Forelimb muscle (tissue), 1 donor: Measurements from ENCODE around the gene CTDSPL. TPM values are rescaled to one million over a fixed set of nuclear protein-coding genes. Genes with fewer than 3 reads are reported as not detected.
"Not testable (repeated sequence)": the region's sequence is repeated elsewhere in the genome, so short reads cannot be mapped to it uniquely, and the experiment has no call there.

Source experiments
- DNase-seq: peaks from one replicate; pipeline ENCODE4 v3.0.0-alpha.2; 2013; ENCODE audit warnings: low read depth
- polyA plus RNA-seq: library from polyadenylated mRNA; unstranded; fragments of 120-200 nt; gene quantifications from one replicate; pipeline ENCODE4 v1.2.1, GENCODE V29; 2013; ENCODE audit not compliant: insufficient read length

The CTDSPL gene
- polyA plus RNA-seq, 1 donor = 36.3 TPM

DNA sequence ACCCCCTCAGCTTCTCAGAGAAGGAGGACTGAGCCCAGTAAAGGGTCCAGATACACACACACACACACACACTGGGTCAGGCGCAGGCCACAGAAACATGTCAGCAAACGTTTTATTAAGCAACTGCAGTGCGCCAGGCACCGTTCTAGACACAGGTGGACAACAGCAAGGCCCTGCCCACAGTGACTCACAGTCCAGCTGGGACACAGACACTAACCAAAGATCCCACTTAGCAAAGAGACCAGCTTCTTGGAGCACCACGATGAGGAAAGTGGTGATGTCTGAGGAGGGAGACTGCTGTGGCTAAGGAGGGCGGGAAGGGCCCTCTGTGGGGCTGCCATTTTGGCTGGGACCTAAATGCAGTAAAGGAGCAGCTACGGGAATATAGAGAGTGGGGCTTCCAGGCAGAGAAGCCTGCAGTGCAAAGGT is 126.1 kb downstream of the CTDSPL start:
- DNase-seq = no peak

DNA sequence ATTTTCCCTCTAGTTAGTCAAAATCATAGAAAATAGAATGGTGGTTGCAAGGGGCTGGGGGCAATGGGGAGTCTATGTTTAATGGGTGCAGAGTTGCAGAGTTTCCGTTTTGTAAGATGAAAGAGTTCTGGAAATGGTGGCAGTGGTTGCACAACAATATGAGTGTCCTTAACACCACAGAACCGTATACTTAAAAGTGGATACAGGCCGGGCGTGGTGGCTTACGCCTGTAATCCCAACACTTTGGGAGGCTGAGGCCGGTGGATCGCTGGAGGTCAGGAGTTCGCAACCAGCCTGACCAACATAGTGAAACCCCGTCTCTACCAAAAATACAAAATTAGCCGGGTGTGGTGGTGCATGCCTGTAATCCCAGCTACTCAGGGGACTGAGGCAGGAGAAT is 126.7 kb downstream of the CTDSPL start:
- not testable (repeated sequence) for DNase-seq

DNA sequence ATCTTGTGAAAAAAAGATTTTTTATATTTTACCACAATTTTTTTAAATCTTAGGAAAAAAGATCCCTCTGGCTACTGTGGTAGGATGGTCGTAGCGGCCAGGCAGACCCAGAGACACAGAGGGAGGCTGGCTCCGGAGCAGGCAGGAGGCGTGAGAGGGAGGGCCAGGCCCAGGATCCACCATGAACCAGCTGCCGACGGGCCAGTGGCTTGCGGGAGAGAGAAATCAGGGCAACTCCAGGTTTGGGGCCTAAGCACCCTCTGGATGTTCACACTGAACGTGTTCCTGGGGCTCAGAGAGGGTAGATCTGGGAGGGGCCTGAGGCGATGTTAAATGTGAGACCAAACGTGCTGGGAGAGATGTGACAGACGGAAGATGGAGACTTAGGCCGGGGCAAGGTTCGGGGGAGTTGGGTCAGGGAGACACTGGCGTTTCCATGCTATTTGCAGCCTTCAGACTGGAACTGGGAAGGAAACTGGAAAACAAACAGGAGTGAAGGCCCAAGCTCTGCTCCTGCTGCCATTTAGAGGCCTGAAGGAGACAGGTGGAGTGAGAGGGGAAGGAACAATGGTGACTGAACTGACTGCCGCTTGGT is 127.3 kb downstream of the CTDSPL start:
- DNase-seq = no peak

DNA sequence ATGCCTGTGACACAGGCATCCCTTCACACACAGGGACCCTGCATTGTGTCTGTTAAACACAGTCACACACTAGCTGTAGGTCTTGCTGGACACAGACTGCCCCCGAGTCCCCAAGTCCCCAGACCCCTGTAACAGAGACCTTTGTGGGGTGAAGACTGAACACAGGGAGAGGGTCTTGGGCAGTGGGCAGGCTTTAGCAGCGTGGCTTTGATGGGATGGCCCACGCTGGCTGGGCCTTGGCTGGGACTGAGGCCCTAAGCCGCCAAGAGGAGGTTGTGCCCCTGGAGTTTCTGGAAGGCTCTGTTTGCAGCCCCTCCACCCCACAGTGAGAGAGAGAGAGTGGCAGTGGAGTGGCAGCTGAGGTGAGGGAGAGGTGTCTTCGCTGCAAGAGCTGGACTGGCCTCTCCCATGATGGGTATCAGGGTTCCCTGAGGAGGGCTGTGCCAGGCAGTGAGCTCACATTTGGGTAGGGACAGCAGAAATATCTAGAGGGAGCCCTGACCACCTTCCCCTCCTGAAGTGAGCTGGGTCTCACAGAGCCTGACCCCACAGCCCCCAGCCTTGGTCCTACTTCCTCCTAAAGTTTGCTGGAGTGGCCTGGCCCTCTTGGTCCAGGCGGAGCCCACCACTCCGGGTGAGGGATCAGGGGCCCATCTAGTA is 128.3 kb downstream of the CTDSPL start:
- no peak for DNase-seq

DNA sequence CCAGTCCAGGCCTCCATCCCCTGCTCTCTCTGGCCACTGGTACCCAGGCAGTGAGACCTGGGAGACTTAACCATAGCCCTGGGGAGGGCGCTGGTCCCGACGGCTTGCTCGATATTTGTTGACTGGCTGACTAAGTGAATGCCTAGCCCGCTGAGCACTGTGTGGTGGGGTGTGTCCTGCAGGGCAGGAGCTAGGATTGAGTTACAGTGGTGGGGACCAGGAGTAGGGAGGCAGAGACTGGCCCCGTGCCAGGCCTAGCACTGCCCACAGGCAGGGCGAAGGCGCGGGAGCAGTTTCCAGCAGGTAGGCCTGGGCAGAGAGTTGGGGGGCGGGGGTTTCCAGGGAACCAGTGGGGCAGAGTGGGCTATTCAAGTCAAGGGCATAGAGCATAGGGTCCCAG is 128.8 kb downstream of the CTDSPL start, which contains the start of gene VILL:
Gene VILL, plus strand, starts transcription at position 260 of the 400 bp plus-strand sequence. CDS start 2,887 bp downstream, outside the sequence.
- DNase-seq = no peak

DNA sequence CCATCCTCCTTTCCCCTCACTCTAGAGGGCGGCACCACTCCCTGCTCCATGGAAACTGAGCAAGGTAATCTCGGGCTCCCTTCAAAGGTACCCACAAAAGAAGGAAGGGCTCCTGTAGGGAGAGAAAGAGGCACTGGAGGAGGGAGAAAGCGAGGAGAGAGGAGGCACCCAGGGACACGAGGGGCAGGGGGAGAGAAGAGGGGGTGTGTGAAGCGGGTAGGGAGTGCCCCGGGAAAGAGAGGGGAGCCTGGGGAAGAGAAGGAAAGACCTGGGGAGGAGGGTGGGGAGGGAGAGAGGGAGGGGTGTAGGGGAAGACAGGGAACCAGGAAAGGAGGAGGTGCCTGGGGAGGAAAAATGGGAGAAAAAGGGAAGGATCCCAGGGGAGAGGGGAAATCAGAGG is 129.4 kb downstream of the CTDSPL start:
- DNase-seq = no peak

DNA sequence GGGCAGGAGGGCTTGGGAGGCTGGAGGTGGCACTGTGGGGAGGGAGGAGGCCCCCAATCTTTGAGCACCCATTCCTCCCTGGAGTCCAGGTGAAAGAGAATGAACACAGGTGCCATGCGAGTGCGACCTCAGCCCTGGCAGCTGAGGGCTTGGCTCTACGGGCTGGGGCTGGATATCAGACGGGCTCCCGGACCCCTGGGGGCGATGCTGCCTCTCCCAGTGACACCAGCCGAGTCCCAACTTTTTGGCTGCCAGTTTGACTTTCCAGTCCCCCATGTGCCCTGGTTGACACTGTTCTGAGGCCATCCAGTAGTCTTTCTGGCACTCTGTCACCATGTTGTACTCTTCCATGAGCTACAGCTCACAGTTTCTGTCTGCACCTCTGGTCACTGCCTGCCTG is 130.1 kb downstream of the CTDSPL start:
- DNase-seq = no peak

DNA sequence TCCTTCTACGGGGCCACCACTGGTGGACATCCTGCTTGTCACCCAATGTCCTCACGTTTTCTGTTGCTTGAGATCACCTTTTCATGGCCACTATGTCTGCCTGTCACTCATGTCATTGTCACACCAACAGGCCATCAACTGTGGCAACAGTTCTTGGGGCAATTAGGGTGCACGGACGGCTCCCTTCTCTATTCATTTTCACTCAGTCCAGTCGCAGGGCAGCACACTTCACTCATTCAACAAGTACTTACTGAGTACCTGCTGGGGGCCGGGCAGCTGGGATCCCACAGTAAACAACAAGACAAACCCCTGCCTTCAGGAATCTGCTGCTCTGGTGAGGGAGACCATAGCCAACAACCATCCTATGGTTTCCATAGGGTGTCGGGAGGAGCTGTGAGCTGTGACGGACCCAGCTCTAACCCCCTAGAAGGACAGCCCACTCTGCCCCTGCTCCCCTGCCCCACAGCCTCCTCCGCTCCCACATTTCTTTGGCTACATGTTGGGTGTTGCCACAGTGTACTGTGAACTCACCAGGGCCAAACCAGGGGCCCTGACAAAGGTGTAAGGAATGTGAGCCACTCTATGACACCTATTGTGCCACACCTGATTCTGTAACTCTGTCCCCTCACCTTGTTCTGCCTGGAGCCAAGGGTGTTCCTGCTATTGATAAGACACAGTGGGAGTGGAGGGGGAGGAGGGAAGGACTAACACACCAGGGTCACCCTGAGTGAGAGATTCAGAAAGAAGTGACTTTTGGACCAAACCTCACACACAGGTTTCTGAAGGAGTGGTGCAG is 130.8 kb downstream of the CTDSPL start:
- no peak for DNase-seq

DNA sequence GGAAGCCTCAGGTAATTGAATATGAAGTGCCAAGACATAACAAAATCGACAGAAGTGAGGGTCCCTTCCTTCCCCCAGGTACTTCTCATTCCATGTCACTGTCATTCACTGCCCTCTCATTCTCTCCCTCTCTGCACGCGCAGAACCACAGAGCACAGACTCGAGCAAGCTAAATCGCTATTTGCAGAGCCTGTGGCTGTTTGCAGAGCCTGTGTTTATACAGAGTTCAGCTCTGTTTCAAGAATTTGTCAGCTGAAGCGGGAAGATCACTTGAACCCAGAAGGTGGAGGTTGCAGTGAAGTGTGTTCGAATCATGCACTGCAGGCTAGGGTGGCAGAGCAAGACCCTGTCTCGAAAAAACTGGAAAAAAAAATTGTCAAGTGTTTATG is 131.4 kb downstream of the CTDSPL start:
- DNase-seq = no peak

DNA sequence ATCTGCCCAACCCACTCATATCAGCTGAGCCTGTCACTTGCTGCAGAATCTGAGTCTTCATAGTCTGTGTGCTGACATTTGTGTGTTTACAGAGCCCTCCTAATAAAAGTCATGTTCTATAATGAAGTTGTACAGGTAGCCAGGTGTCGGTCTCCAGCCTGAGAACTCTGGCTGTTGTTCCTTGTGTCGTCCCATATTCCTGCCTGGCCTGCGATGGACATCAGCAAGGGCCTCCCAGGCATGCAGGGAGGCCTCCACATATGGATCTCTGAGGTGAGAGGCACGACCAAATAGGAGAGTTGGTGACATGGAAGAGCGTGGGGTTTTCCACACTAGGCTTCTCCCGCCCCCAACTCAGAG is 131.8 kb downstream of the CTDSPL start:
- no peak for DNase-seq

DNA sequence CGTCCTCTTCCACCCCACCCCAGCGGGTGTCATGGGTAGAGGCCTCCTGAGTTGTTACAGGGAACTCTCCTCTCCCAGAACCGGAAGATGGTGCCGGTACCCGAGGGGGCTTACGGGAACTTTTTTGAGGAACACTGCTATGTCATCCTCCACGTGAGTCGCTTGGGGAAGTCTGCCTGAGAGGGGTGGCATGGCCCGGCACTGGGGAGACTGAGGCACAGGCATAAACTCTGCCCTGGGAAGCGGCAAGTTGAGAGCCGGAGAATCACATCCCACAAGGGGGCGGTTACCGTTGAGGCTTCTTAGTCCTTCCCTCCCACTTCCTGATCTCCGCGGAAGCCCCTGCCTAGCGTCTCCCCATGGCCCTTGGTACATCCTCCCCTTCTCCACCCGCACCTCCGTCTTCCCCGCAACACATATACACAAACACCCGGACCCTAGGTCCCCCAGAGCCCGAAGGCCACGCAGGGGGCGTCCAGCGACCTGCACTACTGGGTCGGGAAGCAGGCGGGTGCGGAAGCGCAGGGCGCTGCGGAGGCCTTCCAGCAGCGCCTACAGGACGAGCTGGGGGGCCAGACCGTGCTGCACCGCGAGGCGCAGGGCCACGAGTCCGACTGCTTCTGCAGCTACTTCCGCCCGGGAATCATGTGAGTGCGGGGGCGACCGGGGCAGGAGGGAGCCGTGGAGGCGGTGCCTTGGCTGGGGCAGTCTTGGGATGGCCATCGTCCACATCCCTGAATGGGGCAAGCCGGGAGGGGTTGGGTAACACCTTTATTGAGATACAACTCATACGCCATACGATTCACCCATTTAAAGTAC is 132.3 kb downstream of the CTDSPL start:
- DNase-seq = no peak

DNA sequence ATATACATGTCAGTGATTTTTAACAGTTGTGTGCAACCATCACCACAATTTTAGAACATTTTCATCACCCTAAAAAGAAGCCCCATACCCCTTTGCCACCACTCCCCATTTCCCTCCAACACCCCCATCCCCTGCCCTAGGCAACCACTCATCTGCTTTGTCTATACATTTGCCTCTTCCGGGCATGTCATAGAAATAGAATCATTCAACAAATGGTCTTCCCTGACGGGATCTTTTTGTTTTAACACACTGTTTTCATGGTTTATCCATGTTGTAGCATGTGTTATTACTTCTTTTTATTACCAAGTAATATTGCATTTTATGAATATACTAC is 132.9 kb downstream of the CTDSPL start:
- no peak for DNase-seq

DNA sequence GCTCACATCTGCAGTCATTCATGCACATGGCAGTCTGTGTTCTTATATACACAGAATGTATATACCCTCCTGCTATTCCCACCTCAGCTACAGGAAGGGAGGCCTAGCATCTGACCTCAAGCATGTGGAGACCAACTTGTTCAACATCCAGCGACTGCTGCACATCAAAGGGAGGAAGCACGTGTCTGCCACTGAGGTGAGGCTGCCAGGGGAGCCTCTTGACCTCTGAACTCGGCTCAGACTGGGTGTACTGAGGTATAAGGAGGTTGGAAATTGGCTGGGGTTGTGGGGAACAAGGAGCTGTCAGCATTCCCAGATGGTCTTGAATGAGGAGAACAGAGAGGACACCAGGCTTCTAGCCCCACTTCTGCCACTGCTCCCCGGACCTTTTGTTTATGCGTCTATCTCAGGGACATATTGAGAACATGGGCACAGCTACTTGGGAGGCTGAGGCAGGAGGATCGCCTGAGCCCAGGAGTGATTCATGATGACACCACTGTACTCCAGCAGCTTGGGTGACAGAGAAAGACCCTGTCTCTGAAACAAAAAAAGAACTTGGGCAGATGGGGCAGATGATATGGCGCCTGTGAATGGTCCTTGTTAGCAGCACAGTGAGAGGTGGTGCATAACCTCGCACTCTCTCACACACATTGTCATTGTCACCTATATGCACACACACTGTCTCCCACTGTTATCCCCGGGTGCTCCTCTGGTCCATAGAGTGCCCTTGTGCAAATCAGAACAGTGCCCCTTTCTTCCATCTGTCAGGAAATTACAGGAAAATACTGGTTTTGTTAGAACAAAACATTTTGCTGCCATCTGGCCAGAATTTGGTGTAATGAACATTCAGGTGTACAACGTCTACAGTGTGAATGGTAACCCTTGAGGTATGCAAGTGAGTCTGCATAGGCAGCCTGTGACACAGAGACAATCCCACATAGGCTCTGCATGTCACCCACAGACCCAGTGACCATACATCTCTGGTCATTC is 134.3 kb downstream of the CTDSPL start:
- no peak for DNase-seq

DNA sequence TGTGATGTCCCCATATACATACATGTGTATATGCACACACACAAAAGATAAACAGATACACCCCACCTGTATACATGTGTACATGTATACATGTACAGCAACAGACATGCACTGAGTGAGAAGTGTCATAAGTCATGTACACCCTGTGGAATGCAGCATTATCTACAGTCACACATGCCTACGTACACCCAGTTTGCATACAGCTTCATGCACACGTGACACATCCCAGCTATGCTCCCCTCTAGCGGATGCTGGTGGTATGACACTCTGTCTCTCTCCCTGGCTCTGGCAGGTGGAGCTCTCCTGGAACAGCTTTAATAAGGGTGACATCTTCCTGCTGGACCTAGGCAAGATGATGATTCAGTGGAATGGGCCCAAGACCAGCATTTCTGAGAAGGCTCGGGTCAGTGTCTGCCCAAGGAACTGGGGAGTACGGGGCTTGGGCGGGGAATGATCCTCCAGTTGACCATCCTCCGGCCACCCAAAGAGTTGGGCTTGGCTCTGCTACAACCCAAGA is 135.2 kb downstream of the CTDSPL start:
- DNase-seq = peak; percentile 49

DNA sequence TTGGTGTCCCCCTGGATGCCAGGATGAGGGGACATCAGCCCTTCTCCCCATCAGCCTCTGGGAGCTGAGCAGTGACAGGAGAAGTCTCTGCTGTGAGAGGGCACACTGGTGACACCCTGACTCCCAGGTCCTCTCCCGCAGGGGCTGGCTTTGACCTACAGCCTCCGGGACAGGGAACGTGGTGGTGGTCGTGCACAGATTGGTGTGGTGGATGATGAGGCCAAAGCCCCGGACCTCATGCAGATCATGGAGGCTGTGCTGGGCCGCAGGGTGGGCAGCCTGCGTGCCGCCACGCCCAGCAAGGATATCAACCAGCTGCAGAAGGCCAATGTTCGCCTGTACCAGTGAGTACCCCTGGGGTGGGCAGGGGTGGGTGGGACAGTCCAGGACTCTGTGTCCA is 135.7 kb downstream of the CTDSPL start:
- no peak for DNase-seq

DNA sequence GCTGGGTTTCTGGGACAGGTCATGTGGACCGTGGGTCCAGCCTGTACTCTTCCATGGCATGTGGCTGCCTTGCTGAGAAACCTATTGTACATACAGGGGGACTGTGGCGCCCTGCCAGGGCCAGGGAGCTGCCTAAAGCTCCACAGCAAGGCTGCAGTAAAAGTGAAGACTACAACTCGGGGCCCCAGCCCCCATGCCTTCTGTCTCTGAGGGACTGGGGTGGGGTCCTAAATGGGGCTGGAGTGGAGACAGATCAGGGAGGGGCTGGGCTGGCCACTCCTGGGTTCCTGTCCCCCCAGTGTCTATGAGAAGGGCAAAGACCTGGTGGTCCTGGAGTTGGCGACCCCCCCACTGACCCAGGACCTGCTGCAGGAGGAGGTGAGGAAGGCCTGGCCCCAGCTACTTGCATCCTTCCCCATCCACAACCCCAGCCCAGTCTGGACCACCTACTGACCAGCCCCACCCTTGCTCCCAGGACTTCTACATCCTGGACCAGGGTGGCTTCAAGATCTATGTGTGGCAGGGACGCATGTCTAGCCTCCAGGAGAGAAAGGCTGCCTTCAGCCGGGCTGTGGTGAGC is 136.2 kb downstream of the CTDSPL start:
- no peak for DNase-seq

DNA sequence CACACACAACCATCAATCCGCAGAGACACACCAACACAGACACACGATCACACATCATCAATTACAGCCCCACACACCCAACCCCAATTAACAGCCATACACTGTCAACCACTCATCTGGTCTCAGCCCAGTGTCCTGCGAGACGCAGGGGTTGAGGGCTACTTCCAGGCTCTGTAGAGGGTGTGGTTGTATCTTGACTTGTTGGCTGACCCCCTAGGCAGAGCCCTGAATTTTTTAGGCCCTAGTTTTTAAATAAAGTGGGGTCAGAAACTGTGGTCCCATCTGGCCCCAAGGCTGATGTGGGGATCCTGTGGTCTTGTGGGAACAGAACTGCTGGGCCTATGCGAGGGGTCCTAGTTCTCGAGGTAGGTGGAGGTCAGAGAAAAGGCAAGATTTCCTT is 138.2 kb downstream of the CTDSPL start:
- no peak for DNase-seq

DNA sequence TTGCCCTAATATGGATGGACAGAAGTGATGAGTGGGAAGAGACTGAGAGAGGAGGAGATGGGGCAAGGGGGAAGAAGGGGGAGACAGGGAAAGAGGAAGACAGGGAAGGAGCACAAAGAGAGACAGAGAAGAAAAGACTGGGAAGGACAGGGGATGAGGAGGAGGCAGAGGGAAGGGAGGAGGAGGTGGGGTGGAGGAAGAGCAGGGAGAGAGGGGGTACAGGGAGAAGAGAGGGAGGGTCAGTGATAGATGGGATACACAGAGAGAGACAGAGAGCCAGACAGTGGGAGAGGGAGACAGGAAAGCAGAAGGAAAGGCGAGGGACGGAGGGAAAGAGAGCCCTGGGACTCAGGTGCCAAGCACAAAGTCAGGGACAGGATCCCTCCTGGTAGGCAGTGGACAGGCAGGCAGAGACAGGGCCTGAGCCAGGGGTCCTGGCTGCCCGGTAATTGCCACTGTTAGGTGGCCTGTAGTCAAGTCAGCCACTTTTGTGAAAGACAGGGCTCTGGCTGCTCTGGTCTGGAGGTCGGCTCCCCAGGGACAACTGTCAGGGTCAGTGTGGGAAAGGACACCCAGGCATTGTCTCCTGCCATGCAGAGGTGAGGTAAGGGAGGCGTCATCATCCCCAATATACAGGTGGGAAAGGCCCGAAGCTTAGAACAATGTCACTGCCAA is 138.7 kb downstream of the CTDSPL start:
- no peak for DNase-seq

DNA sequence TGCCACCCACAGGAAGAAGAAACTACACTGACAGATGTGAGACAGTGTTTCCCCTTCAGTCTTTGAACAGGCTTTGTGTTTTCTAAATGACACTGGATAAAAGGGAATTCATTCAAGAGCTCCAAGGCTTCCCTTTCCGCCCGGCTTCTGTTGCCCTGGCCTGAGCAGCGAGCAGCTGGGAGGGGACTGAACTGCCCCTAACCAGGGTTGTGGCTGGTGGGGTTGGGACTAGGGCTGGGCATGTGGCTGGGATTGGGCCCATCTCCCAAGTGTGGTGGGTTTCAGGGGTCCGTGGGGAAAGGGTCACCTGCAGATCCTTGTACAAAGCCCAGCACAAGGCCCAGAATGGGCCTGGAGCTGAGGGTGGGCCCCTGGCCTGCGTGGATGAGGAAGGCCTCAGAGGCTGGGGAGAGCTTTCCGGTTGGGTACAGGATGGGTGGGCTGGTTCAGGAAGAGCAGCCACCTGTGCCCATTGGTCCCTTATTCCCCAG is 139.3 kb downstream of the CTDSPL start:
- DNase-seq = no peak
